Measurements from ENCODE around the gene SNED1. TPM values are rescaled to one million over a fixed set of nuclear protein-coding genes. Genes with fewer than 3 reads are reported as not detected.

The SNED1 gene
- total and polyA plus RNA-seq, 4 donors: 0.65 to 18.1 (median 2.8) TPM

DNA sequence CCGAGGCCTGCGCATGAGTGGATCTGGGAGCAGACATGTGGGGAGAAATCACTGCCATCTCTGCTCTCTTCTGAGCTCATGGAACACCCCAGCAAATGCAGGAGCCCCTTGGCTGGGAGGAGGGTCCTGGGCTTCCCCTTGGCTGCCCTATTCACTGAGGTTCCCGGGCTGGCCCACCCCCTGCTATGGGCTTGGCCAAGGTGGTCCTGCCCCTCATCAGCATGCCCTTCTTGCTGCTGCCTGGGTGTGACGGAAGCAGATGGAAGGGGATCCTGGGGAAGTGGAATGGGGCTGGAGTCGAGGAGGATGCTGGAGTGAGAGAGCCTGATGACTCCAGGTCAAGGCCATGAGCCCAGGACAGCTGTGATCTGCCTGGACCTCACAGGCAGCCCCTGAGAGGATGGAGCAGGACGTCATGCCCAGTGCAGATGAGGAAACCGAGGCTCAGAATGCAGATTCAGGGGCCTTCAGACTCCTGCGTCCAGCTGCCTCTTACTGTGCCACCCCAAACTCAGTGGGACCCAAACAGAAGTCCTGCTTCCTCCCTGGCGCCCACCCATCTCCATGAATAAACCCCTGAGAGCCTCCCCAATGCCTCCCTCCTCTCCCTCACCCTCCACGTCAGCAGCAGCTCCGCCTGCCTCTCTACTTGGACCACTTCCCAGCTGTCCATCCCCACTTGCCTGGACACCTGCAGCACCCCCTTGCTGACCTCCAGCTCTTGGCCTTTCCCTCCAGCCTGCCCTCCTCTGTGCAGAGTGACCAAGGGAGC, 4.0 kb downstream of the SNED1 start:
- Histone ChIP-seq H3K9me3 (ENCODE audit: control insufficient read depth in 4 of 4, low read length in 3 of 4) (peaks cover 5 to 10% (median 8%) of the 10 kb centered on the region in 4 donors), H3K4me3 (ENCODE audit: low read depth in 1 of 3, low read length in 3 of 3) (no peak overlapping the region), H3K27ac (ENCODE audit: low read depth in 1 of 2, low read length in 2 of 2) (no peak overlapping the region), H3K4me1 (ENCODE audit: control insufficient read depth in 4 of 4, insufficient read depth in 4 of 4, low read length in 3 of 4) (peaks cover 8 to 35% (median 24%) of the 10 kb centered on the region in 4 donors), H3K9ac (ENCODE audit: low read depth in 1 of 2, low read length in 2 of 2) (no peak overlapping the region), H3K27me3 (ENCODE audit: control insufficient read depth in 4 of 4, insufficient read depth in 4 of 4, low read length in 3 of 4) (no peaks in the 10 kb centered on the region), H3K36me3 (ENCODE audit: control insufficient read depth in 4 of 4, insufficient read depth in 3 of 4, low read depth in 1 of 4, low read length in 3 of 4) (peaks cover 0 to 9% (median 4%) of the 10 kb centered on the region in 4 donors)
- peak; percentile 16 for DNase-seq (ENCODE audit: low spot score)
- TF ChIP-seq TAF1 (conservative IDR thresholded peaks at IDR 0.05): no peak
- TF ChIP-seq SP1 (IDR thresholded peaks at IDR 0.05): no peak
- TF ChIP-seq EGR1 (IDR thresholded peaks at IDR 0.05; ENCODE audit: low read depth in 2 of 2): no peak
- TF ChIP-seq HNF4A (conservative IDR thresholded peaks at IDR 0.05): no peak
- no peak for TF ChIP-seq HNF4G (IDR thresholded peaks at IDR 0.05)
- TF ChIP-seq, protein P1, sequence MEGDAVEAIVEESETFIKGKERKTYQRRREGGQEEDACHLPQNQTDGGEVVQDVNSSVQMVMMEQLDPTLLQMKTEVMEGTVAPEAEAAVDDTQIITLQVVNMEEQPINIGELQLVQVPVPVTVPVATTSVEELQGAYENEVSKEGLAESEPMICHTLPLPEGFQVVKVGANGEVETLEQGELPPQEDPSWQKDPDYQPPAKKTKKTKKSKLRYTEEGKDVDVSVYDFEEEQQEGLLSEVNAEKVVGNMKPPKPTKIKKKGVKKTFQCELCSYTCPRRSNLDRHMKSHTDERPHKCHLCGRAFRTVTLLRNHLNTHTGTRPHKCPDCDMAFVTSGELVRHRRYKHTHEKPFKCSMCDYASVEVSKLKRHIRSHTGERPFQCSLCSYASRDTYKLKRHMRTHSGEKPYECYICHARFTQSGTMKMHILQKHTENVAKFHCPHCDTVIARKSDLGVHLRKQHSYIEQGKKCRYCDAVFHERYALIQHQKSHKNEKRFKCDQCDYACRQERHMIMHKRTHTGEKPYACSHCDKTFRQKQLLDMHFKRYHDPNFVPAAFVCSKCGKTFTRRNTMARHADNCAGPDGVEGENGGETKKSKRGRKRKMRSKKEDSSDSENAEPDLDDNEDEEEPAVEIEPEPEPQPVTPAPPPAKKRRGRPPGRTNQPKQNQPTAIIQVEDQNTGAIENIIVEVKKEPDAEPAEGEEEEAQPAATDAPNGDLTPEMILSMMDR (IDR thresholded peaks at IDR 0.05; ENCODE audit: low read depth, low read length, missing input control): no peak
- 93% methylated on average over 11 of the region's 11 CpGs for WGBS

DNA sequence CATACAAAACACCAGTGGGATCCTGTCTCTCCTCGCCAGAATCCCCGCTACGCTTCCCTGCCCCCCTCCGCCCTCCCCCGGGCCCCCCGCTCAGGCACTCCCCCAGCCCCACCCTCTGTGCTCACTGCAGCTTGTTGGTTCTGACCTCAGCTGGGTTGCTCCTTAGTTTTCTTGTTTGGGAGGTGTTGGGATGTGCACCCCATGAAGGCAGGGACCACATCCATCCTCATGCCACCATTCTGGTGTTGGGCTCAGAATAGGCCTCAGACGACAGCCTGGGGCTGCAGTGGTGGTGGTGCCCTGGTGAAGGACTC, 4.6 kb downstream of the SNED1 start:
- Histone ChIP-seq H3K27me3 (ENCODE audit: control insufficient read depth in 4 of 4, insufficient read depth in 4 of 4, low read length in 3 of 4) (no peaks in the 10 kb centered on the region), H3K27ac (ENCODE audit: low read depth in 1 of 2, low read length in 2 of 2) (no peak overlapping the region), H3K36me3 (ENCODE audit: control insufficient read depth in 4 of 4, insufficient read depth in 3 of 4, low read depth in 1 of 4, low read length in 3 of 4) (peaks cover 0 to 9% (median 4%) of the 10 kb centered on the region in 4 donors), H3K4me1 (ENCODE audit: control insufficient read depth in 4 of 4, insufficient read depth in 4 of 4, low read length in 3 of 4) (peaks cover 4 to 33% (median 19%) of the 10 kb centered on the region in 4 donors), H3K9me3 (ENCODE audit: control insufficient read depth in 4 of 4, low read length in 3 of 4) (peaks cover 5 to 10% (median 8%) of the 10 kb centered on the region in 4 donors), H3K4me3 (ENCODE audit: low read depth in 1 of 3, low read length in 3 of 3) (no peak overlapping the region), H3K9ac (ENCODE audit: low read depth in 1 of 2, low read length in 2 of 2) (no peak overlapping the region)
- 98% methylated on average over 7 of the region's 7 CpGs for WGBS
- TF ChIP-seq, protein P2, sequence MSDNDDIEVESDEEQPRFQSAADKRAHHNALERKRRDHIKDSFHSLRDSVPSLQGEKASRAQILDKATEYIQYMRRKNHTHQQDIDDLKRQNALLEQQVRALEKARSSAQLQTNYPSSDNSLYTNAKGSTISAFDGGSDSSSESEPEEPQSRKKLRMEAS (IDR thresholded peaks at IDR 0.05): no peak
- TF ChIP-seq GABPA (IDR thresholded peaks at IDR 0.05 in 1 of 2, conservative IDR thresholded peaks at IDR 0.05 in 1 of 2) (no peak), NR2F2 (IDR thresholded peaks at IDR 0.05) (no peak), FOXA2 (IDR thresholded peaks at IDR 0.05) (no peak), TAF1 (conservative IDR thresholded peaks at IDR 0.05) (no peak), EGR1 (IDR thresholded peaks at IDR 0.05; ENCODE audit: low read depth in 2 of 2) (no peak), FOXA1 (IDR thresholded peaks at IDR 0.05) (no peak), JUND (IDR thresholded peaks at IDR 0.05) (no peak)
- TF ChIP-seq, protein P3, sequence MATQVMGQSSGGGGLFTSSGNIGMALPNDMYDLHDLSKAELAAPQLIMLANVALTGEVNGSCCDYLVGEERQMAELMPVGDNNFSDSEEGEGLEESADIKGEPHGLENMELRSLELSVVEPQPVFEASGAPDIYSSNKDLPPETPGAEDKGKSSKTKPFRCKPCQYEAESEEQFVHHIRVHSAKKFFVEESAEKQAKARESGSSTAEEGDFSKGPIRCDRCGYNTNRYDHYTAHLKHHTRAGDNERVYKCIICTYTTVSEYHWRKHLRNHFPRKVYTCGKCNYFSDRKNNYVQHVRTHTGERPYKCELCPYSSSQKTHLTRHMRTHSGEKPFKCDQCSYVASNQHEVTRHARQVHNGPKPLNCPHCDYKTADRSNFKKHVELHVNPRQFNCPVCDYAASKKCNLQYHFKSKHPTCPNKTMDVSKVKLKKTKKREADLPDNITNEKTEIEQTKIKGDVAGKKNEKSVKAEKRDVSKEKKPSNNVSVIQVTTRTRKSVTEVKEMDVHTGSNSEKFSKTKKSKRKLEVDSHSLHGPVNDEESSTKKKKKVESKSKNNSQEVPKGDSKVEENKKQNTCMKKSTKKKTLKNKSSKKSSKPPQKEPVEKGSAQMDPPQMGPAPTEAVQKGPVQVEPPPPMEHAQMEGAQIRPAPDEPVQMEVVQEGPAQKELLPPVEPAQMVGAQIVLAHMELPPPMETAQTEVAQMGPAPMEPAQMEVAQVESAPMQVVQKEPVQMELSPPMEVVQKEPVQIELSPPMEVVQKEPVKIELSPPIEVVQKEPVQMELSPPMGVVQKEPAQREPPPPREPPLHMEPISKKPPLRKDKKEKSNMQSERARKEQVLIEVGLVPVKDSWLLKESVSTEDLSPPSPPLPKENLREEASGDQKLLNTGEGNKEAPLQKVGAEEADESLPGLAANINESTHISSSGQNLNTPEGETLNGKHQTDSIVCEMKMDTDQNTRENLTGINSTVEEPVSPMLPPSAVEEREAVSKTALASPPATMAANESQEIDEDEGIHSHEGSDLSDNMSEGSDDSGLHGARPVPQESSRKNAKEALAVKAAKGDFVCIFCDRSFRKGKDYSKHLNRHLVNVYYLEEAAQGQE (IDR thresholded peaks at IDR 0.05): no peak
- TF ChIP-seq, protein P4, sequence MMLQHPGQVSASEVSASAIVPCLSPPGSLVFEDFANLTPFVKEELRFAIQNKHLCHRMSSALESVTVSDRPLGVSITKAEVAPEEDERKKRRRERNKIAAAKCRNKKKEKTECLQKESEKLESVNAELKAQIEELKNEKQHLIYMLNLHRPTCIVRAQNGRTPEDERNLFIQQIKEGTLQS (IDR thresholded peaks at IDR 0.05): no peak
- TF ChIP-seq, protein P1 (IDR thresholded peaks at IDR 0.05; ENCODE audit: low read depth, low read length, missing input control): no peak
- TF ChIP-seq, protein P5, sequence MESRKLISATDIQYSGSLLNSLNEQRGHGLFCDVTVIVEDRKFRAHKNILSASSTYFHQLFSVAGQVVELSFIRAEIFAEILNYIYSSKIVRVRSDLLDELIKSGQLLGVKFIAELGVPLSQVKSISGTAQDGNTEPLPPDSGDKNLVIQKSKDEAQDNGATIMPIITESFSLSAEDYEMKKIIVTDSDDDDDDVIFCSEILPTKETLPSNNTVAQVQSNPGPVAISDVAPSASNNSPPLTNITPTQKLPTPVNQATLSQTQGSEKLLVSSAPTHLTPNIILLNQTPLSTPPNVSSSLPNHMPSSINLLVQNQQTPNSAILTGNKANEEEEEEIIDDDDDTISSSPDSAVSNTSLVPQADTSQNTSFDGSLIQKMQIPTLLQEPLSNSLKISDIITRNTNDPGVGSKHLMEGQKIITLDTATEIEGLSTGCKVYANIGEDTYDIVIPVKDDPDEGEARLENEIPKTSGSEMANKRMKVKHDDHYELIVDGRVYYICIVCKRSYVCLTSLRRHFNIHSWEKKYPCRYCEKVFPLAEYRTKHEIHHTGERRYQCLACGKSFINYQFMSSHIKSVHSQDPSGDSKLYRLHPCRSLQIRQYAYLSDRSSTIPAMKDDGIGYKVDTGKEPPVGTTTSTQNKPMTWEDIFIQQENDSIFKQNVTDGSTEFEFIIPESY (IDR thresholded peaks at IDR 0.05): no peak
- DNase-seq (ENCODE audit: low spot score): peak; percentile 30
